CD4-positive, alpha-beta T cell (primary cell): ENCODE results near the gene SH3RF3. TPM values are rescaled to one million over a fixed set of nuclear protein-coding genes. Genes with fewer than 3 reads are reported as not detected.
A peak's percentile ranks its signal among the peaks of the same experiment; 100 is the strongest.

Experiments
- ATAC-seq: fragments of 200-7000 bp; cut with Tn5 transposase; one replicate; pipeline ENCODE4 v1.10.0; 2022; ENCODE audit warnings: mild to moderate bottlenecking; ENCODE audit not compliant: poor library complexity
- CTCF ChIA-PET: fragments of 350-600 bp; sonication (Branson Sonifier 250); formaldehyde crosslinking; loops from one replicate; lab custom pipeline; 2021; ENCODE audit warnings: antibody characterized with exemption, inconsistent platforms; lab: Charles Lee
- POLR2A ChIA-PET: fragments of 350-600 bp; sonication (Branson Sonifier 250); formaldehyde crosslinking; loops from one replicate; lab custom pipeline; 2021; ENCODE audit warnings: antibody characterized with exemption, inconsistent platforms; lab: Charles Lee
- DNase-seq, 14 experiments: peaks; one replicate each; pipeline ENCODE4 v3.0.0-alpha.2; 2013 to 2020; ENCODE audit warnings: mixed read lengths in 2 of 14
- H3K27ac ChIP-seq, 2 donors: one replicate each; pipeline versions ENCODE4 v1.5.1 to v1.7.0; 2013; ENCODE audit warnings: low read length in 2 of 2, low read depth in 1 of 2, mild to moderate bottlenecking in 1 of 2
- H3K27me3 ChIP-seq, 2 experiments: 1 replicate in 1 of 2; 2 replicates in 1 of 2; pipeline versions ENCODE4 v1.6.1 to v1.7.0; 2013; ENCODE audit warnings: low read length in 2 of 2, control low read depth in 1 of 2, mild to moderate bottlenecking in 1 of 2, moderate library complexity in 1 of 2; ENCODE audit not compliant: insufficient read depth in 2 of 2, control insufficient read depth in 1 of 2
- H3K36me3 ChIP-seq: one replicate; pipeline ENCODE4 v1.6.1; 2013; ENCODE audit warnings: low read length, control low read depth; ENCODE audit not compliant: insufficient read depth
- H3K4me1 ChIP-seq: one replicate; pipeline ENCODE4 v1.6.1; 2013; ENCODE audit warnings: low read length, control low read depth; ENCODE audit not compliant: insufficient read depth
- H3K4me3 ChIP-seq: one replicate; pipeline ENCODE4 v1.5.1; 2013; ENCODE audit warnings: mild to moderate bottlenecking, low read length, moderate library complexity
- H3K9me3 ChIP-seq, 2 experiments: 1 replicate in 1 of 2; 2 replicates in 1 of 2; pipeline versions ENCODE4 v1.6.1 to v1.7.0; 2013; ENCODE audit warnings: low read length in 2 of 2, mild to moderate bottlenecking in 2 of 2, control low read depth in 1 of 2, moderate library complexity in 1 of 2; ENCODE audit not compliant: control insufficient read depth in 1 of 2, insufficient read depth in 1 of 2
- H3K27ac Mint-ChIP-seq: one replicate; pipeline ENCODE4 v1.8.0; 2020; ENCODE audit warnings: mixed read lengths
- H3K27me3 Mint-ChIP-seq: one replicate; pipeline ENCODE4 v1.8.0; 2021; ENCODE audit warnings: mixed read lengths
- H3K36me3 Mint-ChIP-seq: one replicate; pipeline ENCODE4 v1.8.0; 2021; ENCODE audit warnings: low read depth, mixed read lengths
- H3K4me1 Mint-ChIP-seq: one replicate; pipeline ENCODE4 v1.8.0; 2021; ENCODE audit warnings: low read depth, mixed read lengths
- H3K4me3 Mint-ChIP-seq: one replicate; pipeline ENCODE4 v1.8.0; 2020; ENCODE audit warnings: mild to moderate bottlenecking, mixed read lengths
- H3K9me3 Mint-ChIP-seq: one replicate; pipeline ENCODE4 v1.8.0; 2020; ENCODE audit warnings: mixed read lengths
- CTCF ChIP-seq: fragments of 200-600 bp; IDR thresholded peaks from one replicate; pipeline ENCODE4 v1.8.0; 2022; ENCODE audit warnings: antibody characterized with exemption, mild to moderate bottlenecking
- intact Hi-C, 2 experiments: fragments of 100-400 bp; cut with DNase I in 1 of 2; cut with micrococcal nuclease in 1 of 2; formaldehyde crosslinking; loops; one replicate each; pipeline versions ENCODE4 v1.15.1 to v1.9.0; 2023 to 2025; cut with DNase I, micrococcal nuclease
- total RNA-seq, 174 experiments: library from RNA in 2 of 174; stranded (reverse) in 2 of 174; gene quantifications; one replicate each; pipeline ENCODE4 v1.2.3 and lab custom pipeline; 2021 to 2026

SH3RF3 gene
- total RNA-seq, 2 experiments from 2014 or later: 5.2 to 5.9 TPM

DNA sequence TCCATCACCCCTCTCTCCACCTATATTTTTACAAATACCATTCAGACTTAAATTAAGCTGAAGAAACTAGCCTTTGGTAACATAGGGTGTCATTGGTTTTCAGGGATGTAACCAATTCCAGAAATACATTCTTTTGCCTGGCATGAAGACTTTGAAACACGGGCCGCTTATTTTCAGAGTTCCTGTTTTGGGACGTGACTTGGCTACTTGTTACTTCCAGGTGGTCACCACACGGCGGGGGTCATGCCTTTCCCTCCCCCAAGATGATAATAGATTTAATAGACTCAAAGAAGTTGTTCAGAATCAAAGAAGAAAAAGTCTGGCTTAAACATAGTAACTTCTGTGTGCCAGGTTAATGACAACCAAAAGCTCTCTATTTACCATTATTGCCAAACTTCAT is 374.2 kb downstream of the SH3RF3 start:
- ATAC-seq (no peak), DNase-seq (no peak)
- Histone ChIP-seq H3K4me1 (no peaks in the 10 kb centered on the region), H3K27me3 (peaks cover 0 to 3% of the 10 kb centered on the region in 2 experiments), H3K9me3 (peaks cover 0 to 5% of the 10 kb centered on the region in 2 experiments), H3K27ac (no peak overlapping the region), H3K36me3 (no peaks in the 10 kb centered on the region), H3K4me3 (no peak overlapping the region)
- no peak overlapping the region for H3K4me3 Mint-ChIP-seq
- no peaks in the 10 kb centered on the region for H3K9me3 Mint-ChIP-seq
- CTCF ChIA-PET: no interaction called here
- H3K36me3 Mint-ChIP-seq: no peaks in the 10 kb centered on the region
- intact Hi-C loops: no loop called here
- no peak overlapping the region for H3K27ac Mint-ChIP-seq
- no peaks in the 10 kb centered on the region for H3K27me3 Mint-ChIP-seq
- POLR2A ChIA-PET: no interaction called here
- H3K4me1 Mint-ChIP-seq: no peaks in the 10 kb centered on the region
- no peak for TF ChIP-seq CTCF

DNA sequence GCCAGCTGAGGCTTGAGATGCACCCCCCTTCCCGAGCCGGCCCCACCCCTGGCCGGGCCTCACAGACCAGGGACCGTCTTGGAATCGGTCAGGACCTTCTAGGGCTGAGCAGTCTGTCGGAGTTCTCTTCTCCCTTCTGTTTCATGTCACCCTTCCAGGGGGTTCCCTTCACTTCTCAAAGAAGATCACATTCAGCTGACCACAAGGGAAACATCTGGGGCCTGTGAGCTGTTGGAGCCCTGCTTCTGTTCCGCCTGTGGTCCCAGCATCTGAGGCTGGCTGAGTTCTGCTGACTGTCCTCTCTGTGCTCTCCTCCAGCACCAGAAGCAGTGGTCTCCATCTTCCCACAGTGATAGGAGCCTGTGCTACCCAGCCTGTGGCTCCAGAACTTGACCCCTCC is 378.2 kb downstream of the SH3RF3 start:
- TF ChIP-seq CTCF: no peak
- Mint-ChIP-seq H3K27ac (no peak overlapping the region), H3K36me3 (no peaks in the 10 kb centered on the region), H3K27me3 (no peaks in the 10 kb centered on the region), H3K4me3 (no peak overlapping the region), H3K9me3 (no peaks in the 10 kb centered on the region), H3K4me1 (no peaks in the 10 kb centered on the region)
- intact Hi-C loops: no loop called here
- Histone ChIP-seq H3K36me3 (no peaks in the 10 kb centered on the region), H3K9me3 (no peaks in the 10 kb centered on the region), H3K27ac (no peak overlapping the region), H3K4me3 (no peak overlapping the region), H3K4me1 (peaks cover 4% of the 10 kb centered on the region), H3K27me3 (peaks cover 0 to 3% of the 10 kb centered on the region in 2 experiments)
- no peak for ATAC-seq
- CTCF ChIA-PET: no interaction called here
- POLR2A ChIA-PET: no interaction called here
- DNase-seq: peak in 1 of 14 experiments; percentile 16

DNA sequence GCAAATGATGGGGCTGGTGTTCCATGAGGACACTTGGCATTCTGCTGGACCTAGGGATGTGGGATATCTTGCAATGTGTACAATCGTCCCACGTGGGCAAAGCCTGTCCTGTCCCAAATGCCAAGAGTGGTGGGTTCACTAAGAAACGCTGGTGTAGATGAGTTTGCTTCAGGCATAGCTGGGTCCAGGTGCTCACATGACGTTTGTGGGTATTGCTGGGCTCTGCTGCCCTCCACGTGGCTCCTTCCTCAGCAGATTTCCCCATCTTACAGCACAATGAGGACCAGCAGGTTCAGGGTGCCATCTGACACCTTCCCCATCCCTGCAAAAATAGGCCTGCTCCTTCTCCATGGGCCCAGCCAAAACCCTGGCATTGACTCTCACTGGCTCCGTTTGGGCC is 378.8 kb downstream of the SH3RF3 start:
- Histone ChIP-seq H3K36me3 (no peaks in the 10 kb centered on the region), H3K27me3 (peaks cover 0 to 3% of the 10 kb centered on the region in 2 experiments), H3K27ac (no peak overlapping the region), H3K4me1 (peaks cover 4% of the 10 kb centered on the region), H3K9me3 (no peaks in the 10 kb centered on the region), H3K4me3 (no peak overlapping the region)
- Mint-ChIP-seq H3K9me3 (no peaks in the 10 kb centered on the region), H3K4me1 (no peaks in the 10 kb centered on the region), H3K27ac (no peak overlapping the region), H3K27me3 (no peaks in the 10 kb centered on the region), H3K36me3 (no peaks in the 10 kb centered on the region), H3K4me3 (no peak overlapping the region)
- TF ChIP-seq CTCF: no peak
- ChIA-PET POLR2A (interaction anchor here (0.8 kb wide), 1 partner anchor 477 kb away, joined by 3 read pairs; no protein-coding TSS in a partner anchor), CTCF (no interaction called here)
- ATAC-seq (no peak), DNase-seq (no peak)
- intact Hi-C loops: no loop called here
